Endodermal cell (in vitro differentiated cells): Measurements from ENCODE around the gene IFITM1. TPM values are rescaled to one million over a fixed set of nuclear protein-coding genes. Genes with fewer than 3 reads are reported as not detected.

Source experiments
- DNase-seq: peaks from one replicate; pipeline ENCODE4 v3.0.0-alpha.2; 2017
- H3K27ac ChIP-seq: 2 replicates; pipeline ENCODE4 v1.5.1; 2013; ENCODE audit warnings: mild to moderate bottlenecking, low read depth, low read length, moderate library complexity
- H3K27me3 ChIP-seq: 2 replicates; pipeline ENCODE4 v1.6.1; 2013; ENCODE audit warnings: mild to moderate bottlenecking, low read length, moderate library complexity; ENCODE audit not compliant: insufficient read depth, control insufficient read depth, poor library complexity, severe bottlenecking
- H3K36me3 ChIP-seq: 2 replicates; pipeline ENCODE4 v1.7.0; 2013; ENCODE audit warnings: mild to moderate bottlenecking, low read length, moderate library complexity; ENCODE audit not compliant: control insufficient read depth, insufficient read depth
- H3K4me1 ChIP-seq: one replicate; pipeline ENCODE4 v1.7.0; 2013; ENCODE audit warnings: low read length; ENCODE audit not compliant: control insufficient read depth, insufficient read depth
- H3K4me3 ChIP-seq: 2 replicates; pipeline ENCODE4 v1.5.1; 2013; ENCODE audit warnings: mild to moderate bottlenecking, low read length, moderate library complexity
- H3K9ac ChIP-seq: 2 replicates; pipeline ENCODE4 v1.6.1; 2013; ENCODE audit warnings: mild to moderate bottlenecking, low read length, moderate library complexity; ENCODE audit not compliant: poor library complexity, severe bottlenecking; ENCODE audit errors: extremely low read depth
- H3K9me3 ChIP-seq: 2 replicates; pipeline ENCODE4 v1.6.1; 2013; ENCODE audit warnings: mild to moderate bottlenecking, low read length, moderate library complexity; ENCODE audit not compliant: control insufficient read depth
- H3K27ac Mint-ChIP-seq: 2 replicates; pipeline ENCODE4 v1.8.0; 2020; ENCODE audit warnings: mixed read lengths
- H3K27me3 Mint-ChIP-seq: 2 replicates; pipeline ENCODE4 v1.8.0; 2021; ENCODE audit warnings: mild to moderate bottlenecking, mixed read lengths; ENCODE audit not compliant: insufficient read depth
- H3K36me3 Mint-ChIP-seq: 2 replicates; pipeline ENCODE4 v1.8.0; 2020; ENCODE audit warnings: low read depth, mixed read lengths
- H3K4me1 Mint-ChIP-seq: 2 replicates; pipeline ENCODE4 v1.8.0; 2020; ENCODE audit warnings: mixed read lengths
- H3K4me3 Mint-ChIP-seq: 2 replicates; pipeline ENCODE4 v1.8.0; 2020; ENCODE audit warnings: mild to moderate bottlenecking, moderate library complexity, mixed read lengths
- H3K9me3 Mint-ChIP-seq: 2 replicates; pipeline ENCODE4 v1.8.0; 2020; ENCODE audit warnings: mild to moderate bottlenecking, mixed read lengths
- WGBS, 2 experiments: methylation state at CpG; one replicate each; pipeline versions ENCODE4 v1.1.5 to v1.1.7; 2013; ENCODE audit warnings: missing lambda C conversion rate in 2 of 2, mixed read lengths in 1 of 2; ENCODE audit not compliant: insufficient coverage in 1 of 2, insufficient read length in 1 of 2; 5-methylcytosine and 5-hydroxymethylcytosine counted together
- total RNA-seq, 2 donors: library from RNA; stranded (reverse); fragmentation: NEBNext Ultra II Directional in 1 of 2; extraction: Animal tissue kit (Norgen Biotek cat#: 25700) in 1 of 2; gene quantifications; 2 replicates in 1 of 2; 3 replicates in 1 of 2; pipeline ENCODE4 v1.2.1, GENCODE V29; 2021
- TF ChIP-seq, protein P1 (sequence below): fragments of 200-600 bp; sonication (generic); conservative IDR thresholded peaks from 2 replicates; pipeline ENCODE4 v1.5.0; 2021; ENCODE audit warnings: antibody characterized with exemption, mild to moderate bottlenecking

The IFITM1 gene
- total RNA-seq, 2 donors from 2014 or later = 211 to 558 TPM

DNA sequence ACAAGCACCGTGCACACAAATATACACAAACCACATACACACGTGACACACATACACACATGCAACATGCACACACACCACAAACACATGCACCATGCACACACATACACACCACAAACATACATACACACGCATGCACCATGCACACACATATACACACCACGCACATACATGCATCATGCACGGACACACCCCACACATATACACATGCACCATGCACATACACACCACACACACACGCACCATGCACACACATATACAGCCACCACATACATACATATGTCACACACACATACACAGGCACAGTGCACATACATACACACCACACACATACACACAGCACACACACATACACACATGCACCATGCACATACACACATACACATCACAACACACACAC is 42.8 kb downstream of the IFITM1 start:
- no peak for DNase-seq
- 75 to 81% methylated on average over 4 to 6 of the region's 6 CpGs for WGBS, 2 experiments
- Mint-ChIP-seq H3K36me3 (peaks cover 4% of the 10 kb centered on the region), H3K4me3 (no peak overlapping the region), H3K27ac (no peak overlapping the region), H3K27me3 (peaks cover 8% of the 10 kb centered on the region), H3K4me1 (peaks cover 19% of the 10 kb centered on the region), H3K9me3 (peaks cover 30% of the 10 kb centered on the region)
- Histone ChIP-seq H3K4me1 (peaks cover 6% of the 10 kb centered on the region), H3K27me3 (no peaks in the 10 kb centered on the region), H3K27ac (no peak overlapping the region), H3K9me3 (peaks cover 31% of the 10 kb centered on the region), H3K36me3 (no peaks in the 10 kb centered on the region), H3K9ac (no peak overlapping the region), H3K4me3 (no peak overlapping the region)
- TF ChIP-seq, protein P1, sequence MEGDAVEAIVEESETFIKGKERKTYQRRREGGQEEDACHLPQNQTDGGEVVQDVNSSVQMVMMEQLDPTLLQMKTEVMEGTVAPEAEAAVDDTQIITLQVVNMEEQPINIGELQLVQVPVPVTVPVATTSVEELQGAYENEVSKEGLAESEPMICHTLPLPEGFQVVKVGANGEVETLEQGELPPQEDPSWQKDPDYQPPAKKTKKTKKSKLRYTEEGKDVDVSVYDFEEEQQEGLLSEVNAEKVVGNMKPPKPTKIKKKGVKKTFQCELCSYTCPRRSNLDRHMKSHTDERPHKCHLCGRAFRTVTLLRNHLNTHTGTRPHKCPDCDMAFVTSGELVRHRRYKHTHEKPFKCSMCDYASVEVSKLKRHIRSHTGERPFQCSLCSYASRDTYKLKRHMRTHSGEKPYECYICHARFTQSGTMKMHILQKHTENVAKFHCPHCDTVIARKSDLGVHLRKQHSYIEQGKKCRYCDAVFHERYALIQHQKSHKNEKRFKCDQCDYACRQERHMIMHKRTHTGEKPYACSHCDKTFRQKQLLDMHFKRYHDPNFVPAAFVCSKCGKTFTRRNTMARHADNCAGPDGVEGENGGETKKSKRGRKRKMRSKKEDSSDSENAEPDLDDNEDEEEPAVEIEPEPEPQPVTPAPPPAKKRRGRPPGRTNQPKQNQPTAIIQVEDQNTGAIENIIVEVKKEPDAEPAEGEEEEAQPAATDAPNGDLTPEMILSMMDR = no peak

DNA sequence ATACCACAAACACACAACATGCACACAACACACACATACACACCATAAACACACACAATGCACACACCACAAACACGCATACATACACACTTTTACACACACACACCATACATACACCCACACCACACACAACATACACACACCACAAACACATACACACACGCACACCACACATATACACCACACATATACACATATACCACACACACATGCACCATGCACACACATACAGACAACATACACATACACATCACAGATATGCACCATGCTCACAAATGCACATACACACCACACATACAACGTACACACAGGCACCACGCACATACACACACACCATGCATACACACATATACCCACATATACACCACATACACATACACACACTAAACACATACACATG is 43.7 kb downstream of the IFITM1 start:
- peaks cover 19% of the 10 kb centered on the region for H3K4me1 Mint-ChIP-seq

DNA sequence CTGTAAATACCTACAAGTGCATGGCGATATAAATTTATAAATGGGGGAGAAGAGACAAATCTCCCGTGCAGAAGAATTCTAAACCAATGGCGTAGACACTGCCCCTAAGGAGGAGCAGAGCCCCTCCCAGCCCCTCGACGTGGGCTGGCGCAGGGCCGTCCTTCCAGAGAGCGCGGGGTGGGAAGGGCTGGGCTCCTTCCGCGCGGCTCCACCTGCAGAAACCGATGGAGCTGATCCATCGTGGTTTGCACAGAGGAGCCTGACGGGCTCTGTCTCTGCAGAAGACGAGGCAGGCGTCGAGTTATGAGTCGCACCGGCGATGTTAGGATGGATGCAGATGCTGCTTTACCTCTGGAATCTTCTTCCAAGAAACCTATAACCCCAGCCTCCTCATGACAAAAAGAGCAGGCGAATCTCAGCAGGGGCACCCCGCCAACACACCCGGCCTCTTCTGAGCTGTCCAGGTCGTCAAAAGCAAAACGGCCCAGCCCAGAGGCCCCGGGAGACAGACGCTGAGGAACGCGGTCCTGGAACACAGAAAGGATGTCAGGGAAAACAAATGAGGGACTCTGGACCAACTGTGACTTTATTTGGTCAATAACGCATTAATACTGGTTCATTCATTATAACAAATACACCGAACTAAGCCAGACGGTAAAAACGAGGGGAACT is 44.4 kb downstream of the IFITM1 start:
- DNase-seq = no peak
- Histone ChIP-seq H3K4me1 (peaks cover 6% of the 10 kb centered on the region), H3K9ac (no peak overlapping the region), H3K4me3 (no peak overlapping the region), H3K9me3 (peaks cover 31% of the 10 kb centered on the region), H3K36me3 (no peaks in the 10 kb centered on the region), H3K27me3 (no peaks in the 10 kb centered on the region), H3K27ac (no peak overlapping the region)
- Mint-ChIP-seq H3K27me3 (peaks cover 8% of the 10 kb centered on the region), H3K4me1 (peaks cover 12% of the 10 kb centered on the region), H3K9me3 (peaks cover 33% of the 10 kb centered on the region), H3K27ac (no peak overlapping the region), H3K36me3 (peaks cover 4% of the 10 kb centered on the region), H3K4me3 (no peak overlapping the region)
- TF ChIP-seq, protein P1 = no peak
- 82 to 86% methylated on average over 29 to 34 of the region's 34 CpGs for WGBS, 2 experiments

More for the DNA sequence above, 43.7 kb downstream of the IFITM1 start:
- Histone ChIP-seq H3K9me3 (peaks cover 31% of the 10 kb centered on the region), H3K36me3 (no peaks in the 10 kb centered on the region), H3K9ac (no peak overlapping the region), H3K27ac (no peak overlapping the region), H3K4me3 (no peak overlapping the region), H3K4me1 (peaks cover 6% of the 10 kb centered on the region), H3K27me3 (no peaks in the 10 kb centered on the region)
- no peak overlapping the region for H3K27ac Mint-ChIP-seq
- WGBS, 2 experiments = 94 to 100% methylated on average over 3 to 4 of the region's 4 CpGs
- TF ChIP-seq, protein P1 = no peak
- peaks cover 4% of the 10 kb centered on the region for H3K36me3 Mint-ChIP-seq
- peaks cover 8% of the 10 kb centered on the region for H3K27me3 Mint-ChIP-seq
- no peak overlapping the region for H3K4me3 Mint-ChIP-seq
- DNase-seq = no peak
- H3K9me3 Mint-ChIP-seq = peaks cover 33% of the 10 kb centered on the region
